Smooth muscle cell (in vitro differentiated cells): ENCODE data around the gene RABGGTB. TPM values are rescaled to one million over a fixed set of nuclear protein-coding genes. Genes with fewer than 3 reads are reported as not detected.
A peak's percentile ranks its signal among the peaks of the same experiment; 100 is the strongest.

ENCODE experiments used
- DNase-seq: peaks from one replicate; lab custom pipeline; 2025; ENCODE audit not compliant: unreplicated experiment; lab: John Stamatoyannopoulos, UW
- H2AFZ ChIP-seq: fragments of 200-600 bp; sonication (generic); 2 replicates; pipeline ENCODE4 v1.6.0; 2016; ENCODE audit warnings: antibody characterized with exemption, low read depth, mild to moderate bottlenecking
- H3F3A ChIP-seq: fragments of 200-600 bp; sonication (generic); 2 replicates; pipeline ENCODE4 v1.6.0; 2017; ENCODE audit warnings: antibody characterized with exemption, low read depth
- H3K27ac ChIP-seq: fragments of 200-600 bp; sonication (generic); 2 replicates; pipeline ENCODE4 v1.5.1; 2016; ENCODE audit warnings: low read depth, mild to moderate bottlenecking
- H3K27me3 ChIP-seq: fragments of 200-600 bp; sonication (generic); 2 replicates; pipeline ENCODE4 v1.6.1; 2016; ENCODE audit warnings: low read depth, mild to moderate bottlenecking
- H3K36me3 ChIP-seq: fragments of 200-600 bp; sonication (generic); 2 replicates; pipeline ENCODE4 v1.5.1; 2016; ENCODE audit warnings: low read depth
- H3K4me1 ChIP-seq: fragments of 200-600 bp; sonication (generic); 2 replicates; pipeline ENCODE4 v1.5.1; 2016; ENCODE audit warnings: low read depth
- H3K4me2 ChIP-seq: fragments of 200-600 bp; sonication (generic); 2 replicates; pipeline ENCODE4 v1.6.0; 2016; ENCODE audit warnings: mild to moderate bottlenecking
- H3K4me3 ChIP-seq: fragments of 200-600 bp; sonication (generic); 2 replicates; pipeline ENCODE4 v1.5.1; 2016; ENCODE audit warnings: mild to moderate bottlenecking
- H3K79me2 ChIP-seq: fragments of 200-600 bp; sonication (generic); 2 replicates; pipeline ENCODE4 v1.6.0; 2016; ENCODE audit warnings: low read depth, mild to moderate bottlenecking
- H3K9ac ChIP-seq: fragments of 200-600 bp; sonication (generic); 2 replicates; pipeline ENCODE4 v1.6.0; 2016; ENCODE audit warnings: low read depth
- H3K9me3 ChIP-seq: fragments of 200-600 bp; sonication (generic); replicated peaks from 2 replicates; pipeline ENCODE4 v1.5.1; 2016; ENCODE audit warnings: low read depth
- H4K20me1 ChIP-seq: fragments of 200-600 bp; sonication (generic); 2 replicates; pipeline ENCODE4 v1.6.0; 2016; ENCODE audit warnings: low read depth
- CTCF ChIP-seq: fragments of 200-600 bp; sonication (generic); IDR thresholded peaks from 2 replicates; pipeline ENCODE4 v1.5.1; 2017; ENCODE audit warnings: borderline replicate concordance, mild to moderate bottlenecking, antibody characterized with exemption; ENCODE audit not compliant: insufficient read depth, poor library complexity, severe bottlenecking
- WGBS: methylation state at CpG from one replicate; pipeline ENCODE4 v1.1.7; 2016; ENCODE audit warnings: low lambda C conversion rate; 5-methylcytosine and 5-hydroxymethylcytosine counted together
- polyA plus RNA-seq: library from polyadenylated mRNA; unstranded; fragments of >200 nt; fragmentation: Nextera tagmentation; extraction: Ambion mirVana; gene quantifications from 2 replicates; pipeline ENCODE4 v1.2.1, GENCODE V29; 2016
- total RNA-seq: library from RNA; depleted of rRNA; stranded (reverse); fragments of >200 nt; gene quantifications from 2 replicates; pipeline ENCODE4 v1.2.3, GENCODE V29; 2014

Gene RABGGTB
- total and polyA plus RNA-seq, 2 experiments from 2014 or later: 18.0 to 97.4 TPM

DNA sequence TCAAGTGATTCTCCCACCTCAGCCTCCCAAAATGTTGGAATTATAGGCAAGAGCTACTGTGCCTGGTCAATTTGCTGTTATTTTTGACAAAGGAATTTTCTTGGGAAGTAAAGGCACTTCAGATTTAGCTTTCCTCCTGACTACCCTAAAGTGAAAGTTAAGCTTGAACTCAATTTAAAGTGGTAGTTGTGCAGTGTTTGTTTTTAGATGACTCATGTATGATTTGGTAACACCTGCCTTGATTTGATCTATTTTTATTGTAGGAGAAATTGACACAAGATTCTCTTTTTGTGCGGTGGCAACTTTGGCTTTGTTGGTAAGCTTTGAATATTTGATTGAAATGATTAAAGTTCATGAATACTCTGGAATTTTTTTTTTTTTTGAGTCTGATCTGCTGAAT lies 5.0 kb downstream of the RABGGTB start:
- DNase-seq: no peak
- H3F3A ChIP-seq: peaks cover 60% of the 10 kb centered on the region
- TF ChIP-seq CTCF: no peak
- H3K79me2 ChIP-seq: peaks cover 61% of the 10 kb centered on the region
- no peaks in the 10 kb centered on the region for H3K27me3 ChIP-seq
- no peak overlapping the region for H3K4me3 ChIP-seq
- peaks cover 29% of the 10 kb centered on the region for H3K4me1 ChIP-seq
- peaks cover 91% of the 10 kb centered on the region for H4K20me1 ChIP-seq
- H3K36me3 ChIP-seq: peaks cover 22% of the 10 kb centered on the region
- H2AFZ ChIP-seq: no peak overlapping the region
- 92% methylated on average over 1 of the region's 1 CpG for WGBS
- peak overlapping the region; percentile 100 for H3K4me2 ChIP-seq
- peak overlapping the region; percentile 58 for H3K27ac ChIP-seq
- no peaks in the 10 kb centered on the region for H3K9me3 ChIP-seq
- H3K9ac ChIP-seq: no peak overlapping the region

- no peak for DNase-seq
- Histone ChIP-seq H3K79me2 (peaks cover 51% of the 10 kb centered on the region), H3F3A (peaks cover 59% of the 10 kb centered on the region), H3K4me2 (no peak overlapping the region), H4K20me1 (peaks cover 89% of the 10 kb centered on the region), H3K36me3 (peaks cover 22% of the 10 kb centered on the region), H3K4me3 (no peak overlapping the region), H3K27ac (peak overlapping the region; percentile 58), H3K27me3 (no peaks in the 10 kb centered on the region), H2AFZ (no peak overlapping the region), H3K9me3 (no peaks in the 10 kb centered on the region), H3K4me1 (peaks cover 27% of the 10 kb centered on the region), H3K9ac (no peak overlapping the region)
- no peak for TF ChIP-seq CTCF
- 96% methylated on average over 3 of the region's 3 CpGs for WGBS
Observed at GRCh38 chr1:75792091-75792490, 6.0 kb downstream of the RABGGTB start.

GRCh38 chr1:75794382-75794781 lies 8.3 kb downstream of the RABGGTB start:
- Histone ChIP-seq H3K9me3 (no peaks in the 10 kb centered on the region), H4K20me1 (peaks cover 67% of the 10 kb centered on the region), H3F3A (peaks cover 44% of the 10 kb centered on the region), H3K4me3 (no peak overlapping the region), H3K27me3 (no peaks in the 10 kb centered on the region), H3K27ac (no peak overlapping the region), H3K4me2 (no peak overlapping the region), H3K4me1 (peaks cover 4% of the 10 kb centered on the region), H2AFZ (no peak overlapping the region), H3K9ac (no peak overlapping the region), H3K79me2 (peaks cover 28% of the 10 kb centered on the region), H3K36me3 (peaks cover 22% of the 10 kb centered on the region)
- TF ChIP-seq CTCF: no peak
- DNase-seq: no peak
- WGBS: 97% methylated on average over 2 of the region's 2 CpGs

DNA sequence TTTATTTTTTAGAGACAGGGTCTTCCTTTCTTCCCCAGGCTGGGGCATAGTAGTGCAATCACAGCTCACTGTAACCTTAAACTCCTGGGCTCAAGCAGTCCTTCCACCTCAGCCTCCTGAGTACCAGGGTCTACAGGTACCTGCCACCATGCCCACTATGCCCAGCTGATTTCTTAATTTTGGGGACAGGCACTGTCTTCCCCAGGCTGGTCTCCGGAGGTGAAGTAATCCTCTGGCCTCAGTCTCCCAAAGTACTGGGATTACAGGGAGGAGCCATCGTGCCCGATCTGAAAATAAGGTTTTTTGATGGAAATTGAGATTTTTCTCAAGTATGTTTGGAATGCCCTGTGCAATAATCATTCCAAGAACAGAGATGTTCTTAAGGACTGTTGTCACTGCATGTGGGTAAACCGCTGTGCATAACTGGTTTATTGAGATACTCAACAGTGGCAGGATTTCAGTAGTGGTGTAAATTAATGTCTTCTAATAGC lies 9.7 kb downstream of the RABGGTB start:
- Histone ChIP-seq H3K4me3 (no peak overlapping the region), H3K4me1 (no peaks in the 10 kb centered on the region), H3F3A (peaks cover 44% of the 10 kb centered on the region), H3K36me3 (peaks cover 21% of the 10 kb centered on the region), H2AFZ (no peak overlapping the region), H4K20me1 (peaks cover 53% of the 10 kb centered on the region), H3K4me2 (no peak overlapping the region), H3K9me3 (no peaks in the 10 kb centered on the region), H3K27me3 (no peaks in the 10 kb centered on the region), H3K79me2 (peaks cover 14% of the 10 kb centered on the region), H3K27ac (no peak overlapping the region), H3K9ac (no peak overlapping the region)
- DNase-seq: no peak
- WGBS: 94% methylated on average over 4 of the region's 4 CpGs
- TF ChIP-seq CTCF: no peak
